Measurements from ENCODE around the gene MRPL3. TPM values are rescaled to one million over a fixed set of nuclear protein-coding genes. Genes with fewer than 3 reads are reported as not detected.
"Not testable (repeated sequence)": the region's sequence is repeated elsewhere in the genome, so short reads cannot be mapped to it uniquely, and the experiment has no call there.

MRPL3 gene
- total RNA-seq, 1 donor from 2014 or later = 56.5 TPM

- Mint-ChIP-seq H3K27me3 (ENCODE audit: unreplicated experiment) (no peaks in the 10 kb centered on the region), H3K4me1 (ENCODE audit: low read depth, unreplicated experiment) (no peaks in the 10 kb centered on the region), H3K27ac (ENCODE audit: unreplicated experiment) (no peak overlapping the region), H3K4me3 (ENCODE audit: unreplicated experiment) (no peak overlapping the region), H3K36me3 (ENCODE audit: unreplicated experiment) (no peaks in the 10 kb centered on the region), H3K9me3 (ENCODE audit: unreplicated experiment) (no peaks in the 10 kb centered on the region)
- DNase-seq = no peak
- no peak for TF ChIP-seq CTCF (IDR thresholded peaks at IDR 0.05; ENCODE audit: partially characterized antibody, unreplicated experiment)
Observed at GRCh38 chr3:131494706-131495105, 8.1 kb downstream of the MRPL3 start.

GRCh38 chr3:131491775-131492174 is 11.0 kb downstream of the MRPL3 start:
- DNase-seq = no peak
- H3K27ac Mint-ChIP-seq (ENCODE audit: unreplicated experiment) = no peak overlapping the region
- H3K27me3 Mint-ChIP-seq (ENCODE audit: unreplicated experiment) = no peaks in the 10 kb centered on the region
- no peaks in the 10 kb centered on the region for H3K9me3 Mint-ChIP-seq (ENCODE audit: unreplicated experiment)
- no peak for TF ChIP-seq CTCF (IDR thresholded peaks at IDR 0.05; ENCODE audit: partially characterized antibody, unreplicated experiment)
- H3K36me3 Mint-ChIP-seq (ENCODE audit: unreplicated experiment) = no peaks in the 10 kb centered on the region
- H3K4me3 Mint-ChIP-seq (ENCODE audit: unreplicated experiment) = no peak overlapping the region
- H3K4me1 Mint-ChIP-seq (ENCODE audit: low read depth, unreplicated experiment) = no peaks in the 10 kb centered on the region

GRCh38 chr3:131491084-131491483 is 11.7 kb downstream of the MRPL3 start:
- no peak overlapping the region for H3K4me3 Mint-ChIP-seq (ENCODE audit: unreplicated experiment)

GRCh38 chr3:131486545-131486944 is 16.2 kb downstream of the MRPL3 start:
- H3K36me3 Mint-ChIP-seq (ENCODE audit: unreplicated experiment); H3K9me3 Mint-ChIP-seq (ENCODE audit: unreplicated experiment); H3K27ac Mint-ChIP-seq (ENCODE audit: unreplicated experiment); DNase-seq; H3K4me3 Mint-ChIP-seq (ENCODE audit: unreplicated experiment); H3K27me3 Mint-ChIP-seq (ENCODE audit: unreplicated experiment); H3K4me1 Mint-ChIP-seq (ENCODE audit: low read depth, unreplicated experiment): not testable (repeated sequence)

More at GRCh38 chr3:131491084-131491483, 11.7 kb downstream of the MRPL3 start:
- Mint-ChIP-seq H3K27ac (ENCODE audit: unreplicated experiment) (no peak overlapping the region), H3K27me3 (ENCODE audit: unreplicated experiment) (no peaks in the 10 kb centered on the region), H3K36me3 (ENCODE audit: unreplicated experiment) (no peaks in the 10 kb centered on the region), H3K9me3 (ENCODE audit: unreplicated experiment) (no peaks in the 10 kb centered on the region), H3K4me1 (ENCODE audit: low read depth, unreplicated experiment) (no peaks in the 10 kb centered on the region)
- DNase-seq = no peak
- no peak for TF ChIP-seq CTCF (IDR thresholded peaks at IDR 0.05; ENCODE audit: partially characterized antibody, unreplicated experiment)

GRCh38 chr3:131485119-131485518 is 17.7 kb downstream of the MRPL3 start:
- Mint-ChIP-seq H3K9me3 (ENCODE audit: unreplicated experiment) (no peaks in the 10 kb centered on the region), H3K36me3 (ENCODE audit: unreplicated experiment) (no peaks in the 10 kb centered on the region), H3K27ac (ENCODE audit: unreplicated experiment) (no peak overlapping the region), H3K4me1 (ENCODE audit: low read depth, unreplicated experiment) (no peaks in the 10 kb centered on the region), H3K4me3 (ENCODE audit: unreplicated experiment) (no peak overlapping the region), H3K27me3 (ENCODE audit: unreplicated experiment) (no peaks in the 10 kb centered on the region)
- no peak for DNase-seq
- TF ChIP-seq CTCF (IDR thresholded peaks at IDR 0.05; ENCODE audit: partially characterized antibody, unreplicated experiment) = no peak

Measured in glutamatergic neuron (in vitro differentiated cells).